GM21526 (cell line): ENCODE data around the gene GLYATL1B.

Source experiments
- ATAC-seq: cut with Tn5 transposase; IDR thresholded peaks from one replicate; pipeline ENCODE4 v1.9.1; 2021; ENCODE audit warnings: moderate library complexity; ENCODE audit not compliant: unreplicated experiment, low FRiP score

GLYATL1B gene

GRCh38 chr11:59142530-59143507, 56.7 kb downstream of the GLYATL1B start, which contains the start of gene FAM111A:
Gene FAM111A, plus strand, starts transcription at chr11:59142856. Its CDS starts 6,017 bp downstream, at chr11:59148873.
- ATAC-seq, result peak; percentile 70

- no peak for ATAC-seq
Measured at GRCh38 chr11:59144096-59144495, 58.0 kb downstream of the GLYATL1B start.
